ENCODE results near the gene PRAC2. TPM values are rescaled to one million over a fixed set of nuclear protein-coding genes. Genes with fewer than 3 reads are reported as not detected.

Gene PRAC2
- total and polyA plus RNA-seq, 2 donors = 0.07 TPM; not detected in 1

- Histone ChIP-seq H3K36me3 (ENCODE audit: control insufficient read depth in 2 of 2, insufficient read depth in 2 of 2, low read length in 1 of 2) (no peaks in the 10 kb centered on the region), H3K4me3 (ENCODE audit: low read length in 2 of 2) (no peak overlapping the region), H3K9me3 (ENCODE audit: control insufficient read depth in 2 of 2, insufficient read depth in 1 of 2, low read length in 1 of 2) (peaks cover 0 to 9% of the 10 kb centered on the region in 2 donors), H3K27me3 (ENCODE audit: control insufficient read depth in 2 of 2, insufficient read depth in 1 of 2, low read length in 1 of 2) (peaks cover 71 to 97% of the 10 kb centered on the region in 2 donors), H3K4me1 (ENCODE audit: control insufficient read depth in 2 of 2, insufficient read depth in 2 of 2, low read length in 2 of 2) (peaks cover 0 to 23% of the 10 kb centered on the region in 2 donors), H3K27ac (ENCODE audit: low read depth in 1 of 2, low read length in 1 of 2) (no peak overlapping the region)
- DNase-seq (ENCODE audit: low read depth in 6 of 9, low spot score in 9 of 9) = no peak
- 5% methylated on average over 80 of the region's 80 CpGs for WGBS
Measured at GRCh38 chr17:48718761-48719641, 4.0 kb upstream of the PRAC2 start.

- no peaks in the 10 kb centered on the region for H3K36me3 ChIP-seq (ENCODE audit: control insufficient read depth in 2 of 2, insufficient read depth in 2 of 2, low read length in 1 of 2)
- H3K4me3 ChIP-seq (ENCODE audit: low read length in 2 of 2) = no peak overlapping the region
- WGBS = 11% methylated on average over 37 of the region's 37 CpGs
- peaks cover 0 to 26% of the 10 kb centered on the region in 2 donors for H3K4me1 ChIP-seq (ENCODE audit: control insufficient read depth in 2 of 2, insufficient read depth in 2 of 2, low read length in 2 of 2)
- H3K9me3 ChIP-seq (ENCODE audit: control insufficient read depth in 2 of 2, insufficient read depth in 1 of 2, low read length in 1 of 2) = peaks cover 0 to 14% of the 10 kb centered on the region in 2 donors
- no peak overlapping the region for H3K27ac ChIP-seq (ENCODE audit: low read depth in 1 of 2, low read length in 1 of 2)
- H3K27me3 ChIP-seq (ENCODE audit: control insufficient read depth in 2 of 2, insufficient read depth in 1 of 2, low read length in 1 of 2) = peaks cover 78 to 100% of the 10 kb centered on the region in 2 donors
- DNase-seq (ENCODE audit: low read depth in 6 of 9, low spot score in 9 of 9) = no peak
Measured at GRCh38 chr17:48719642-48720265, 3.2 kb upstream of the PRAC2 start.

GRCh38 chr17:48720266-48721008 lies 2.5 kb upstream of the PRAC2 start:
- peaks cover 84 to 100% of the 10 kb centered on the region in 2 donors for H3K27me3 ChIP-seq (ENCODE audit: control insufficient read depth in 2 of 2, insufficient read depth in 1 of 2, low read length in 1 of 2)
- peaks cover 0 to 26% of the 10 kb centered on the region in 2 donors for H3K4me1 ChIP-seq (ENCODE audit: control insufficient read depth in 2 of 2, insufficient read depth in 2 of 2, low read length in 2 of 2)
- no peak for DNase-seq (ENCODE audit: low read depth in 6 of 9, low spot score in 9 of 9)
- no peak overlapping the region for H3K4me3 ChIP-seq (ENCODE audit: low read length in 2 of 2)
- H3K9me3 ChIP-seq (ENCODE audit: control insufficient read depth in 2 of 2, insufficient read depth in 1 of 2, low read length in 1 of 2) = peaks cover 0 to 19% of the 10 kb centered on the region in 2 donors
- 23% methylated on average over 11 of the region's 11 CpGs for WGBS
- no peak overlapping the region for H3K27ac ChIP-seq (ENCODE audit: low read depth in 1 of 2, low read length in 1 of 2)
- no peaks in the 10 kb centered on the region for H3K36me3 ChIP-seq (ENCODE audit: control insufficient read depth in 2 of 2, insufficient read depth in 2 of 2, low read length in 1 of 2)

- no peak overlapping the region for H3K27ac ChIP-seq (ENCODE audit: low read depth in 1 of 2, low read length in 1 of 2)
- no peak overlapping the region for H3K4me3 ChIP-seq (ENCODE audit: low read length in 2 of 2)
- H3K9me3 ChIP-seq (ENCODE audit: control insufficient read depth in 2 of 2, insufficient read depth in 1 of 2, low read length in 1 of 2) = peaks cover 0 to 19% of the 10 kb centered on the region in 2 donors
- WGBS = 87% methylated on average over 1 of the region's 1 CpG
- no peaks in the 10 kb centered on the region for H3K36me3 ChIP-seq (ENCODE audit: control insufficient read depth in 2 of 2, insufficient read depth in 2 of 2, low read length in 1 of 2)
- no peak for DNase-seq (ENCODE audit: low read depth in 6 of 9, low spot score in 9 of 9)
- H3K27me3 ChIP-seq (ENCODE audit: control insufficient read depth in 2 of 2, insufficient read depth in 1 of 2, low read length in 1 of 2) = peaks cover 86 to 100% of the 10 kb centered on the region in 2 donors
- peaks cover 0 to 26% of the 10 kb centered on the region in 2 donors for H3K4me1 ChIP-seq (ENCODE audit: control insufficient read depth in 2 of 2, insufficient read depth in 2 of 2, low read length in 2 of 2)
Measured at GRCh38 chr17:48721009-48721402, 2.0 kb upstream of the PRAC2 start.

- H3K4me1 ChIP-seq (ENCODE audit: control insufficient read depth in 2 of 2, insufficient read depth in 2 of 2, low read length in 2 of 2) = peaks cover 0 to 26% of the 10 kb centered on the region in 2 donors
- peaks cover 90 to 100% of the 10 kb centered on the region in 2 donors for H3K27me3 ChIP-seq (ENCODE audit: control insufficient read depth in 2 of 2, insufficient read depth in 1 of 2, low read length in 1 of 2)
- WGBS = 10% methylated on average over 21 of the region's 21 CpGs
- H3K4me3 ChIP-seq (ENCODE audit: low read length in 2 of 2) = no peak within 1 kb of the TSS
- no peak within 1 kb of the TSS for H3K27ac ChIP-seq (ENCODE audit: low read depth in 1 of 2, low read length in 1 of 2)
- H3K36me3 ChIP-seq (ENCODE audit: control insufficient read depth in 2 of 2, insufficient read depth in 2 of 2, low read length in 1 of 2) = no peaks in the 10 kb centered on the region
- no peak for DNase-seq (ENCODE audit: low read depth in 6 of 9, low spot score in 9 of 9)
- peaks cover 0 to 19% of the 10 kb centered on the region in 2 donors for H3K9me3 ChIP-seq (ENCODE audit: control insufficient read depth in 2 of 2, insufficient read depth in 1 of 2, low read length in 1 of 2)
Measured at GRCh38 chr17:48722201-48722907, 631 bp upstream of the PRAC2 start, which contains the start of gene PRAC1. PRAC1 (minus strand) TSS chr17:48722518; CDS start chr17:48722392, 126 bp downstream.

- H3K27ac ChIP-seq (ENCODE audit: low read depth in 1 of 2, low read length in 1 of 2) = no peak overlapping the region
- H3K27me3 ChIP-seq (ENCODE audit: control insufficient read depth in 2 of 2, insufficient read depth in 1 of 2, low read length in 1 of 2) = peaks cover 94 to 100% of the 10 kb centered on the region in 2 donors
- no peaks in the 10 kb centered on the region for H3K36me3 ChIP-seq (ENCODE audit: control insufficient read depth in 2 of 2, insufficient read depth in 2 of 2, low read length in 1 of 2)
- DNase-seq (ENCODE audit: low read depth in 6 of 9, low spot score in 9 of 9) = no peak
- WGBS = 7% methylated on average over 42 of the region's 42 CpGs
- peaks cover 1 to 19% of the 10 kb centered on the region in 2 donors for H3K9me3 ChIP-seq (ENCODE audit: control insufficient read depth in 2 of 2, insufficient read depth in 1 of 2, low read length in 1 of 2)
- no peak overlapping the region for H3K4me3 ChIP-seq (ENCODE audit: low read length in 2 of 2)
- peaks cover 0 to 26% of the 10 kb centered on the region in 2 donors for H3K4me1 ChIP-seq (ENCODE audit: control insufficient read depth in 2 of 2, insufficient read depth in 2 of 2, low read length in 2 of 2)
Measured at GRCh38 chr17:48723423-48724250, 652 bp downstream of the PRAC2 start.

GRCh38 chr17:48724251-48725003 lies 1.4 kb downstream of the PRAC2 start:
- Histone ChIP-seq H3K4me3 (ENCODE audit: low read length in 2 of 2) (no peak overlapping the region), H3K27ac (ENCODE audit: low read depth in 1 of 2, low read length in 1 of 2) (no peak overlapping the region), H3K9me3 (ENCODE audit: control insufficient read depth in 2 of 2, insufficient read depth in 1 of 2, low read length in 1 of 2) (peaks cover 1 to 15% of the 10 kb centered on the region in 2 donors), H3K36me3 (ENCODE audit: control insufficient read depth in 2 of 2, insufficient read depth in 2 of 2, low read length in 1 of 2) (no peaks in the 10 kb centered on the region), H3K27me3 (ENCODE audit: control insufficient read depth in 2 of 2, insufficient read depth in 1 of 2, low read length in 1 of 2) (peaks cover 92 to 100% of the 10 kb centered on the region in 2 donors), H3K4me1 (ENCODE audit: control insufficient read depth in 2 of 2, insufficient read depth in 2 of 2, low read length in 2 of 2) (peaks cover 0 to 21% of the 10 kb centered on the region in 2 donors)
- WGBS = 7% methylated on average over 32 of the region's 32 CpGs
- peak in 7 of 9 donors; percentile 32 to 83 (median 43) for DNase-seq (ENCODE audit: low read depth in 6 of 9, low spot score in 9 of 9)
